Natural killer cell treated with Interleukin-12 subunit alpha and Interleukin-12 subunit beta and Interleukin-15 and Interleukin-18, amount 100 ng/mL, for 72 hours (primary cell): ENCODE data around the gene SFTA2. TPM values are rescaled to one million over a fixed set of nuclear protein-coding genes. Genes with fewer than 3 reads are reported as not detected.

Experiments
- ATAC-seq, 2 donors: fragments of 150-1000 bp; cut with Tn5 transposase in 1 of 2; sonication (Bioruptor Pico), chemical (Tn5 transposase) in 1 of 2; 2 replicates each; pipeline ENCODE4 v1.10.0; 2021
- DNase-seq: peaks from one replicate; pipeline ENCODE4 v3.0.0; 2022; ENCODE audit warnings: low spot score
- H3K27ac Mint-ChIP-seq, 2 donors: 1 replicate in 1 of 2; 2 replicates in 1 of 2; pipeline ENCODE4 v1.8.0; 2022; ENCODE audit warnings: mixed read lengths in 2 of 2, mild to moderate bottlenecking in 1 of 2, moderate library complexity in 1 of 2
- H3K27me3 Mint-ChIP-seq, 2 donors: 1 replicate in 1 of 2; 2 replicates in 1 of 2; pipeline ENCODE4 v1.8.0; 2022; ENCODE audit warnings: mixed read lengths in 2 of 2
- H3K36me3 Mint-ChIP-seq: one replicate; pipeline ENCODE4 v1.8.0; 2022; ENCODE audit warnings: mixed read lengths
- H3K4me1 Mint-ChIP-seq, 2 donors: 1 replicate in 1 of 2; 2 replicates in 1 of 2; pipeline ENCODE4 v1.8.0; 2022; ENCODE audit warnings: low read depth in 2 of 2, mixed read lengths in 2 of 2, mild to moderate bottlenecking in 1 of 2
- H3K4me3 Mint-ChIP-seq: one replicate; pipeline ENCODE4 v1.8.0; 2022; ENCODE audit warnings: mixed read lengths
- H3K9me3 Mint-ChIP-seq: 2 replicates; pipeline ENCODE4 v1.8.0; 2022; ENCODE audit warnings: mixed read lengths
- total RNA-seq, 2 donors: library from RNA; stranded (reverse); gene quantifications; one replicate each; pipeline ENCODE4 v1.2.3, GENCODE V29; 2022

The SFTA2 gene
- total RNA-seq, 2 donors from 2014 or later = not detected

- peaks cover 12 to 19% of the 10 kb centered on the region in 2 donors for H3K4me1 Mint-ChIP-seq
- no peaks in the 10 kb centered on the region for H3K9me3 Mint-ChIP-seq
- DNase-seq (no peak), ATAC-seq (no peak)
- H3K27me3 Mint-ChIP-seq = peaks cover 0 to 15% of the 10 kb centered on the region in 2 donors
- no peak overlapping the region for H3K27ac Mint-ChIP-seq
- H3K36me3 Mint-ChIP-seq = no peaks in the 10 kb centered on the region
- no peak overlapping the region for H3K4me3 Mint-ChIP-seq
Measured at GRCh38 chr6:30887901-30888815, 43.8 kb downstream of the SFTA2 start.

- no peaks in the 10 kb centered on the region for H3K9me3 Mint-ChIP-seq
- H3K27me3 Mint-ChIP-seq = peaks cover 0 to 17% of the 10 kb centered on the region in 2 donors
- no peak for DNase-seq
- H3K4me1 Mint-ChIP-seq = peaks cover 16 to 21% of the 10 kb centered on the region in 2 donors
- no peak for ATAC-seq
- no peak overlapping the region for H3K27ac Mint-ChIP-seq
- no peaks in the 10 kb centered on the region for H3K36me3 Mint-ChIP-seq
- no peak overlapping the region for H3K4me3 Mint-ChIP-seq
Measured at GRCh38 chr6:30886897-30887255, 45.1 kb downstream of the SFTA2 start.

GRCh38 chr6:30885999-30886896, 45.7 kb downstream of the SFTA2 start:
- H3K4me3 Mint-ChIP-seq = peak overlapping the region; percentile 73
- no peaks in the 10 kb centered on the region for H3K9me3 Mint-ChIP-seq
- H3K36me3 Mint-ChIP-seq = no peaks in the 10 kb centered on the region
- ATAC-seq = no peak
- peaks cover 16 to 21% of the 10 kb centered on the region in 2 donors for H3K4me1 Mint-ChIP-seq
- peaks cover 0 to 17% of the 10 kb centered on the region in 2 donors for H3K27me3 Mint-ChIP-seq
- no peak overlapping the region for H3K27ac Mint-ChIP-seq
- no peak for DNase-seq

- H3K4me1 Mint-ChIP-seq = peaks cover 16 to 21% of the 10 kb centered on the region in 2 donors
- ATAC-seq (no peak), DNase-seq (no peak)
- H3K27ac Mint-ChIP-seq = no peak overlapping the region
- H3K4me3 Mint-ChIP-seq = peak overlapping the region; percentile 73
- no peaks in the 10 kb centered on the region for H3K9me3 Mint-ChIP-seq
- H3K36me3 Mint-ChIP-seq = no peaks in the 10 kb centered on the region
- H3K27me3 Mint-ChIP-seq = peaks cover 0 to 17% of the 10 kb centered on the region in 2 donors
Measured at GRCh38 chr6:30885481-30885998, 46.4 kb downstream of the SFTA2 start.

- peaks cover 16 to 21% of the 10 kb centered on the region in 2 donors for H3K4me1 Mint-ChIP-seq
- DNase-seq (no peak), ATAC-seq (peak; percentile 48 to 64)
- H3K27ac Mint-ChIP-seq = no peak overlapping the region
- peaks cover 0 to 17% of the 10 kb centered on the region in 2 donors for H3K27me3 Mint-ChIP-seq
- H3K9me3 Mint-ChIP-seq = no peaks in the 10 kb centered on the region
- H3K36me3 Mint-ChIP-seq = no peaks in the 10 kb centered on the region
- H3K4me3 Mint-ChIP-seq = peak overlapping the region; percentile 73
Measured at GRCh38 chr6:30884521-30885480, 47.2 kb downstream of the SFTA2 start.

GRCh38 chr6:30883685-30884520, 48.1 kb downstream of the SFTA2 start, which contains the start of gene DDR1:
DDR1 (plus strand) TSS chr6:30884519; CDS start chr6:30888730, 4,211 bp downstream.
- Mint-ChIP-seq H3K4me3 (peak within 1 kb of the TSS; percentile 73), H3K36me3 (no peaks in the 10 kb centered on the region), H3K27me3 (peaks cover 0 to 17% of the 10 kb centered on the region in 2 donors), H3K4me1 (peaks cover 16 to 21% of the 10 kb centered on the region in 2 donors), H3K9me3 (no peaks in the 10 kb centered on the region), H3K27ac (peak within 1 kb of the TSS in 1 of 2 donors; percentile 71)
- DNase-seq = no peak
- ATAC-seq = peak; percentile 82 to 85

GRCh38 chr6:30882759-30883684, 48.9 kb downstream of the SFTA2 start:
- H3K27me3 Mint-ChIP-seq = peaks cover 0 to 17% of the 10 kb centered on the region in 2 donors
- no peaks in the 10 kb centered on the region for H3K9me3 Mint-ChIP-seq
- H3K36me3 Mint-ChIP-seq = no peaks in the 10 kb centered on the region
- peak overlapping the region in 1 of 2 donors; percentile 71 for H3K27ac Mint-ChIP-seq
- H3K4me3 Mint-ChIP-seq = peak overlapping the region; percentile 73
- H3K4me1 Mint-ChIP-seq = peaks cover 16 to 23% of the 10 kb centered on the region in 2 donors
- DNase-seq (no peak), ATAC-seq (no peak)

GRCh38 chr6:30882204-30882758, 49.7 kb downstream of the SFTA2 start:
- no peak overlapping the region for H3K27ac Mint-ChIP-seq
- H3K4me1 Mint-ChIP-seq = peaks cover 23 to 30% of the 10 kb centered on the region in 2 donors
- DNase-seq = no peak
- no peak overlapping the region for H3K4me3 Mint-ChIP-seq
- H3K27me3 Mint-ChIP-seq = peaks cover 0 to 17% of the 10 kb centered on the region in 2 donors
- ATAC-seq = no peak
- H3K9me3 Mint-ChIP-seq = no peaks in the 10 kb centered on the region
- no peaks in the 10 kb centered on the region for H3K36me3 Mint-ChIP-seq

- Mint-ChIP-seq H3K4me1 (peaks cover 25 to 31% of the 10 kb centered on the region in 2 donors), H3K9me3 (no peaks in the 10 kb centered on the region), H3K4me3 (no peak overlapping the region), H3K27ac (peak overlapping the region in 1 of 2 donors; percentile 19), H3K36me3 (no peaks in the 10 kb centered on the region), H3K27me3 (peaks cover 0 to 17% of the 10 kb centered on the region in 2 donors)
- no peak for DNase-seq
- ATAC-seq = no peak
Measured at GRCh38 chr6:30881392-30882203, 50.4 kb downstream of the SFTA2 start.
